H1 (cell line): ENCODE data around the gene TTC28. TPM values are rescaled to one million over a fixed set of nuclear protein-coding genes. Genes with fewer than 3 reads are reported as not detected.

Experiments
- CTCF ChIA-PET: fragments of 300-600 bp; sonication (Branson Sonifier 250); formaldehyde crosslinking; loops from one replicate; lab custom pipeline; 2021; ENCODE audit not compliant: partially characterized antibody; lab: Charles Lee
- POLR2A ChIA-PET: fragments of 300-600 bp; sonication (Branson Sonifier 250); formaldehyde crosslinking; loops from one replicate; lab custom pipeline; 2021; ENCODE audit warnings: inconsistent platforms; ENCODE audit not compliant: partially characterized antibody; lab: Charles Lee
- DNase-seq, 2 experiments: peaks; one replicate each; pipeline versions ENCODE4 v3.0.0 to v3.0.0-alpha.2; 2010 to 2022; ENCODE audit warnings: low spot score in 2 of 2, low read depth in 1 of 2, mixed read lengths in 1 of 2
- FAIRE-seq: peaks from 2 replicates; lab custom pipeline; 2011; peaks lifted over from hg19 to GRCh38; lab: Jason Lieb, UNC
- H2AFZ ChIP-seq: 2 replicates; pipeline ENCODE4 v1.8.1; 2012; ENCODE audit warnings: low read length, inconsistent platforms
- H2AK5ac ChIP-seq: 2 replicates; pipeline ENCODE4 v1.6.1; 2013; ENCODE audit warnings: low read depth, low read length
- H2BK120ac ChIP-seq: replicated peaks from 2 replicates; pipeline ENCODE3; 2013; ENCODE audit warnings: low read depth, low read length, inconsistent platforms
- H2BK12ac ChIP-seq: 2 replicates; pipeline ENCODE4 v1.6.1; 2013; ENCODE audit warnings: low read depth, low read length
- H2BK15ac ChIP-seq: 2 replicates; pipeline ENCODE4 v1.6.1; 2013; ENCODE audit warnings: low read length
- H2BK20ac ChIP-seq: 2 replicates; pipeline ENCODE4 v1.6.1; 2013; ENCODE audit warnings: low read length
- H2BK5ac ChIP-seq: 2 replicates; pipeline ENCODE4 v1.6.1; 2013; ENCODE audit warnings: low read depth, low read length
- H3K14ac ChIP-seq: 2 replicates; pipeline ENCODE4 v1.6.1; 2013; ENCODE audit warnings: inconsistent platforms; ENCODE audit not compliant: insufficient read length
- H3K18ac ChIP-seq: 2 replicates; pipeline ENCODE4 v1.6.1; 2013; ENCODE audit warnings: low read length; ENCODE audit errors: extremely low read depth
- H3K23ac ChIP-seq: 2 replicates; pipeline ENCODE4 v1.6.1; 2013; ENCODE audit warnings: inconsistent platforms; ENCODE audit not compliant: insufficient read length
- H3K23me2 ChIP-seq: 2 replicates; pipeline ENCODE4 v1.6.1; 2013; ENCODE audit warnings: low read depth, low read length
- H3K27ac ChIP-seq: 2 replicates; pipeline ENCODE4 v1.6.1; 2011; ENCODE audit warnings: low read depth, low read length, inconsistent platforms
- H3K27me3 ChIP-seq, 4 experiments: replicated peaks in 1 of 4; 1 replicate in 1 of 4; 2 replicates in 3 of 4; pipeline versions ENCODE4 v1.6.1 to v1.8.1; 2011 to 2013; ENCODE audit warnings: low read length in 3 of 4, mild to moderate bottlenecking in 3 of 4, inconsistent platforms in 2 of 4, mixed read lengths in 2 of 4, moderate library complexity in 1 of 4; ENCODE audit not compliant: control insufficient read depth in 3 of 4, insufficient read depth in 3 of 4; ENCODE audit errors: extremely low read depth in 1 of 4
- H3K36me3 ChIP-seq, 4 experiments: 2 replicates each; pipeline versions ENCODE4 v1.6.1 to v1.8.1; 2011 to 2013; ENCODE audit warnings: mild to moderate bottlenecking in 4 of 4, low read length in 3 of 4, moderate library complexity in 2 of 4, control low read depth in 1 of 4, inconsistent platforms in 1 of 4; ENCODE audit not compliant: insufficient read depth in 4 of 4, control insufficient read depth in 2 of 4
- H3K4ac ChIP-seq: replicated peaks from 2 replicates; pipeline ENCODE3; 2013; ENCODE audit warnings: low read length, low read depth, mixed read lengths, inconsistent platforms; ENCODE audit not compliant: insufficient read length
- H3K4me1 ChIP-seq, 4 experiments: replicated peaks in 1 of 4; 1 replicate in 1 of 4; 2 replicates in 3 of 4; pipeline versions ENCODE4 v1.6.1 to v1.8.1; 2011 to 2013; ENCODE audit warnings: low read length in 3 of 4, inconsistent platforms in 2 of 4, mixed read lengths in 1 of 4; ENCODE audit not compliant: insufficient read depth in 4 of 4, control insufficient read depth in 3 of 4
- H3K4me2 ChIP-seq, 2 experiments: 2 replicates each; pipeline versions ENCODE4 v1.6.1 to v1.8.1; 2011 to 2013; ENCODE audit warnings: low read depth in 2 of 2, low read length in 2 of 2, control low read depth in 1 of 2, inconsistent platforms in 1 of 2, mild to moderate bottlenecking in 1 of 2; ENCODE audit not compliant: insufficient read depth in 1 of 2
- H3K4me3 ChIP-seq, 4 experiments: fragments of 200-600, 300-600 bp in 1 of 4; sonication (generic), shearing (Covaris generic), sonication (Bioruptor Twin) in 1 of 4; 2 replicates each; pipeline versions ENCODE4 v1.5.1 to v1.8.1; 2011 to 2016; ENCODE audit warnings: low read length in 4 of 4, low read depth in 3 of 4, control low read depth in 2 of 4, inconsistent platforms in 2 of 4, mild to moderate bottlenecking in 2 of 4, mixed read lengths in 1 of 4, moderate library complexity in 1 of 4; ENCODE audit not compliant: insufficient read depth in 2 of 4; ENCODE audit errors: extremely low read depth in 1 of 4
- H3K56ac ChIP-seq: replicated peaks from 2 replicates; pipeline ENCODE3; 2013; ENCODE audit warnings: low read depth, mild to moderate bottlenecking, mixed read lengths, low read length, inconsistent platforms; ENCODE audit not compliant: insufficient read length
- H3K79me1 ChIP-seq: 2 replicates; pipeline ENCODE4 v1.6.1; 2013; ENCODE audit warnings: low read depth, low read length, control low read depth
- H3K79me2 ChIP-seq, 2 experiments: 2 replicates each; pipeline versions ENCODE4 v1.6.1 to v1.8.1; 2012 to 2013; ENCODE audit warnings: low read length in 2 of 2, mild to moderate bottlenecking in 2 of 2, inconsistent platforms in 1 of 2; ENCODE audit not compliant: insufficient read depth in 2 of 2, control insufficient read depth in 1 of 2
- H3K9ac ChIP-seq, 4 experiments: replicated peaks in 1 of 4; 1 replicate in 1 of 4; 2 replicates in 3 of 4; pipeline versions ENCODE4 v1.6.1 to v1.8.1; 2011 to 2013; ENCODE audit warnings: low read depth in 3 of 4, low read length in 3 of 4, control low read depth in 2 of 4, mild to moderate bottlenecking in 2 of 4, moderate library complexity in 2 of 4, inconsistent platforms in 1 of 4; ENCODE audit errors: extremely low read depth in 1 of 4
- H3K9me3 ChIP-seq, 2 experiments: 2 replicates each; pipeline versions ENCODE4 v1.6.1 to v1.8.1; 2012 to 2013; ENCODE audit warnings: mild to moderate bottlenecking in 2 of 2, moderate library complexity in 2 of 2, control low read depth in 1 of 2, inconsistent platforms in 1 of 2, low read depth in 1 of 2, low read length in 1 of 2, mixed read lengths in 1 of 2; ENCODE audit not compliant: insufficient read depth in 2 of 2
- H4K20me1 ChIP-seq, 2 experiments: replicated peaks in 1 of 2; 2 replicates each; pipeline versions ENCODE3 to v1.8.1; 2011 to 2013; ENCODE audit warnings: inconsistent platforms in 2 of 2, low read length in 2 of 2, mild to moderate bottlenecking in 1 of 2; ENCODE audit not compliant: insufficient read depth in 2 of 2, control insufficient read depth in 1 of 2
- H4K5ac ChIP-seq: 2 replicates; pipeline ENCODE4 v1.6.1; 2013; ENCODE audit warnings: low read length, low read depth, mixed read lengths, inconsistent platforms; ENCODE audit not compliant: insufficient read length
- H4K8ac ChIP-seq: 2 replicates; pipeline ENCODE4 v1.8.0; 2013; ENCODE audit warnings: mild to moderate bottlenecking, moderate library complexity, low read length, inconsistent platforms; ENCODE audit not compliant: insufficient read depth; ENCODE audit errors: extremely low read depth
- H4K91ac ChIP-seq: replicated peaks from 2 replicates; pipeline ENCODE3; 2013; ENCODE audit warnings: low read length, mixed read lengths, inconsistent platforms; ENCODE audit not compliant: insufficient read length
- BCL11A ChIP-seq, 2 experiments: IDR thresholded peaks; one replicate each; pipeline ENCODE4 v1.6.1; 2011; ENCODE audit warnings: low read depth in 2 of 2, low read length in 2 of 2, mild to moderate bottlenecking in 2 of 2
- FOSL1 ChIP-seq: IDR thresholded peaks from 2 replicates; pipeline ENCODE4 v1.6.1; 2011; ENCODE audit warnings: mild to moderate bottlenecking, low read depth, low read length, moderate library complexity; ENCODE audit not compliant: insufficient read depth
- RFX5 ChIP-seq: IDR thresholded peaks from 2 replicates; pipeline ENCODE4 v1.6.1; 2011; ENCODE audit warnings: low read depth, low read length, improper control_type of control experiment, borderline replicate concordance
- SIX5 ChIP-seq: IDR thresholded peaks from 2 replicates; pipeline ENCODE4 v1.6.1; 2011; ENCODE audit warnings: mild to moderate bottlenecking, low read depth, low read length
- TAF1 ChIP-seq: IDR thresholded peaks from 2 replicates; pipeline ENCODE4 v1.6.1; 2011; ENCODE audit warnings: mild to moderate bottlenecking, low read depth, low read length
- WGBS, 2 experiments: shearing (Covaris generic) in 1 of 2; methylation state at CpG; one replicate each; pipeline versions ENCODE4 v1.1.6 to v1.1.7; 2013 to 2015; ENCODE audit warnings: low lambda C conversion rate in 2 of 2, mixed read lengths in 2 of 2, inconsistent platforms in 1 of 2, low coverage in 1 of 2, missing lambda C conversion rate in 1 of 2; ENCODE audit not compliant: insufficient replicate concordance in 2 of 2, insufficient coverage in 1 of 2, insufficient read length in 1 of 2; ENCODE audit errors: extremely low coverage in 1 of 2, missing lambda C conversion rate in 1 of 2; 5-methylcytosine and 5-hydroxymethylcytosine counted together
- polyA plus RNA-seq, 7 experiments: library from polyadenylated mRNA; depleted of rRNA in 3 of 7; stranded (reverse) in 5 of 7; unstranded in 2 of 7; fragments of >200 nt in 5 of 7; fragments of 200-250 nt in 2 of 7; gene quantifications; 1 replicate in 5 of 7; 2 replicates in 1 of 7; 4 replicates in 1 of 7; pipeline versions ENCODE4 v1.2.1 to v1.2.3, GENCODE V29; 2011 to 2013; ENCODE audit warnings: missing spikeins in 2 of 7, mixed read lengths in 2 of 7
- total RNA-seq: library from RNA; stranded (reverse); fragmentation: NEBNext Ultra II Directional; extraction: Animal tissue kit (Norgen Biotek cat#: 25700); gene quantifications from 2 replicates; pipeline ENCODE4 v1.2.1, GENCODE V29; 2021

The TTC28 gene
- total and polyA plus RNA-seq, 2 of the 8 experiments (the other 6 are each of a cell fraction or from before 2014, with no cell fraction given) = 2.6 to 12.6 TPM

DNA sequence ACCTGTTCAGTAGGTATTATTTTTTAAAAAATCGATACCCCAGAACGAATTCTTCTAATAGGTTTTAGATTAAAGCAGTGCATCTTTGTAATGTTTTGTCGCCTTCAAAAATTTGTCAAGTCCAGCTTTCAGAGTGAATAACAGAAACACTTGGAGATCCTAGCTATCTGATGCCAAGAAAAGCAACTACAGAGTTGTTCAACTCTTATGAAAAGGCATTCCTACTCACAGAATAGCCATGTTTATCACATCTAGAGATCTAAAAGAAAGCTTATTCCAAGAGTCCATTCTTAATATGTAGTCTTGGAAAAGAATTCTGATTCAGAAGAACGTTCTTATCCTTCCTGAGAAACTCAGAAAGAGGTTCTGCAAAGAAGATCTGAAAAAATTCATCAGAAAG lies 268.5 kb downstream of the TTC28 start:
- CTCF ChIA-PET = interaction anchor here (1.1 to 1.2 kb wide), 2 partner anchors 299 to 359 kb away, joined by 3 to 4 read pairs; no protein-coding TSS in a partner anchor
- no peak for FAIRE-seq
- POLR2A ChIA-PET = no interaction called here

More for the DNA sequence above, 268.5 kb downstream of the TTC28 start:
- Histone ChIP-seq H2BK20ac (no peak overlapping the region), H3K9me3 (no peaks in the 10 kb centered on the region), H3K79me1 (no peaks in the 10 kb centered on the region), H3K18ac (no peak overlapping the region), H4K20me1 (no peaks in the 10 kb centered on the region), H4K91ac (no peak overlapping the region), H3K9ac (no peak overlapping the region), H3K4me2 (no peak overlapping the region), H2BK5ac (no peak overlapping the region), H2BK12ac (no peak overlapping the region), H3K4me3 (no peak overlapping the region), H2AFZ (no peak overlapping the region), H3K27me3 (no peaks in the 10 kb centered on the region), H2BK120ac (no peak overlapping the region), H4K5ac (no peak overlapping the region), H4K8ac (no peak overlapping the region), H3K23me2 (no peaks in the 10 kb centered on the region), H3K36me3 (no peaks in the 10 kb centered on the region), H3K27ac (no peak overlapping the region), H3K56ac (no peak overlapping the region), H3K23ac (no peak overlapping the region), H3K14ac (no peak overlapping the region), H3K4ac (no peak overlapping the region), H2AK5ac (no peak overlapping the region), H3K79me2 (no peaks in the 10 kb centered on the region), H3K4me1 (no peaks in the 10 kb centered on the region), H2BK15ac (no peak overlapping the region)
- WGBS, 2 experiments = 87% methylated on average over 4 of the region's 4 CpGs; no CpG with 5 or more reads in 1 of the 2 experiments
- TF ChIP-seq TAF1 (no peak), SIX5 (no peak), RFX5 (no peak), FOSL1 (no peak), BCL11A (IDR thresholded peaks at IDR 0.05; ENCODE audit: low read depth in 2 of 2, low read length in 2 of 2) (no peak)
- no peak for DNase-seq
